ENCODE measurements around the gene VWA3B. TPM values are rescaled to one million over a fixed set of nuclear protein-coding genes. Genes with fewer than 3 reads are reported as not detected.

Gene VWA3B
- total RNA-seq, 1 donor from 2014 or later: not detected

DNA sequence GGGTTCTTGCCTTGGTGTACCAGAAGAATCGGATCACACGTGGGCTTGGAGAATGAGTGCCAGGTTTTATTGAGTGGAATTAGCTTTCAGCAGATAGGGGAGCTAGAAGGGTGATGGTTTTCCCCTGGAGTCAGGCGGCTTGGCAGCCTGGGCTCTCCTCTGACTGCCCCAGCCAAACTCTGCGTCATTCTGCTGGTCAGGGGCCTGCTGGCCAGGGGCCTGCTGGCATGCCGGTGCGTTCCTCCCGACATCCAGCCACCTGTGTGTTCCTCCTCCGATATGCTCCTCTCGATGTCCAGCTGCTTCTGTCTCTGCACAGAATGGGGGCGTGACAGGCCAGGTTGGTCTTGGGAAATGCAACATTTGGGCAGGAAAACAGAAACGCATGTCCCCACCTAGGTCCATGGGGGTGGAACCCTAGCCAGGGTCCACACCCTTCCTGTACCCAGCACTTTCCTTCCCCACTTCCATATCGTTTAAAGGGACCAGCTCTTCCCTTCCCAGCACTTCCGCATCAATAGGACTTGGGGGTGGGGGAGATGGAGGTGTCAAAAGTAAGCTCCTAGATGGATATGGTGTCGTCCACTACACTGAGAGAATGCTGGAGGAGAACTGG is 85.3 kb downstream of the VWA3B start:
- intact Hi-C loops (cut with micrococcal nuclease): no loop called here

- intact Hi-C loops (cut with micrococcal nuclease): no loop called here
Measured at GRCh38 chr2:98172951-98173350, 86.0 kb downstream of the VWA3B start.

GRCh38 chr2:98175811-98176210 is 88.8 kb downstream of the VWA3B start:
- intact Hi-C loops (cut with micrococcal nuclease): no loop called here

DNA sequence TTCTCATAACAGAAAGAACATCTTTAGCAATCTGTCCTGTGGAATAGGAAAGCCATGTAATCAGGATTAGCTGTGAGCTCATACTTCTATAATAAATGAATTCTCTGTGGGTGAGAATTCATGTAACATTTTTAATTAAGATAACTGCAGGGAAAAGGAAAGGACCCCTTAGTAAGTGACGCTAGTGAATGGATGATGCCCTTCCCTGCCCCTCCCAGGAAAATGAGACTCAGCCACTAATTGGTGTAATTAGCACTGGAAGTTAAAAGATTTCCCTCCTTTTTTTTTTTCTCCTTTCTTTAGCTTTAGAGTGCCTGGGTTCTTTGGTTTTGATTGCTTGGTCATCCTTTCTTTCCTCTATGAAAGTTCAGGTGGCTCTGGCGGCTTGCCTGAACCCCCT is 90.3 kb downstream of the VWA3B start:
- intact Hi-C loops (cut with micrococcal nuclease): no loop called here

GRCh38 chr2:98177986-98178385 is 91.0 kb downstream of the VWA3B start:
- intact Hi-C loops (cut with micrococcal nuclease): no loop called here

- intact Hi-C loops (cut with micrococcal nuclease): no loop called here
Measured at GRCh38 chr2:98180456-98180855, 93.5 kb downstream of the VWA3B start.

GRCh38 chr2:98181346-98181745 is 94.4 kb downstream of the VWA3B start:
- intact Hi-C loops (cut with micrococcal nuclease): no loop called here

DNA sequence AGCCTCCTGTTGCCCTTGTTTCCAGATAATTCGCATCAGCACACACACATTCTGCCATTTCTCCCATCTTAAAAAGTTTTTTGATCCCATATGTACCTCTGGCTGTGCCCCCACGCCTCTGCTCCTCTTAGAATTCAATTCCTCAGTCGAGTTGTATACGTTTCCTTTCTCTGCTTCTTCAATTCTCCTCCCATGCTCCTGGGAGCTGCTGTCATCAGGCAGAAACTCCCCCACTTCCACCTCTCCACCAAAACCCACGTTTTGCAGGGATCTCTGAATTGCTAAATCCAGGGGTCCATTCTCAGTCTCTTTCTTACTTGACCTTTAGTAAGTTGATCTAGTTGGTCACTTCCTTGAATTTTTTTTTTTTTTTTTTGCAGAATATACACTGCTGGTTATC is 98.8 kb downstream of the VWA3B start:
- intact Hi-C loops (cut with micrococcal nuclease): no loop called here

DNA sequence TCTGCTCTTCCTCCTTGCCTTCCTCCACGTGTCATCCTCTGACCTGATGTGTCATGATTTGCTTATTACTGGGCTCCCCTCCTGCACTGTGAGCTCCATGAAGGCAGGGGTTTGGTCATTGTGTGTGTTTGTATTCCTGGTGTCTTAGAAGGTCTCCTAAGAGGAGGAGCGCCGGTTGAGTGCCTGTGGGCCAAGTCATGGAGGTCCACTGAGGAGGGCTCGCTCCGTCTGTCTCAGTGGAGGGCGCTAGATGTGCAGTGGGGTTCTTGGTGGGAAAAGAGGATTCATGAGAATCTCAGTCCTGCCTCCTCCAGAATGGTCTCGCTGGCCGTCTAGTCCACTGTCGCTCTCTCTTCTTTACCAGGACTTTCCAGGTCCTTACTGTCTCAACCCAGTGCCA is 100.2 kb downstream of the VWA3B start:
- intact Hi-C loops (cut with micrococcal nuclease): no loop called here

GRCh38 chr2:98188351-98189046 is 101.5 kb downstream of the VWA3B start:
- intact Hi-C loops (cut with micrococcal nuclease): no loop called here

DNA sequence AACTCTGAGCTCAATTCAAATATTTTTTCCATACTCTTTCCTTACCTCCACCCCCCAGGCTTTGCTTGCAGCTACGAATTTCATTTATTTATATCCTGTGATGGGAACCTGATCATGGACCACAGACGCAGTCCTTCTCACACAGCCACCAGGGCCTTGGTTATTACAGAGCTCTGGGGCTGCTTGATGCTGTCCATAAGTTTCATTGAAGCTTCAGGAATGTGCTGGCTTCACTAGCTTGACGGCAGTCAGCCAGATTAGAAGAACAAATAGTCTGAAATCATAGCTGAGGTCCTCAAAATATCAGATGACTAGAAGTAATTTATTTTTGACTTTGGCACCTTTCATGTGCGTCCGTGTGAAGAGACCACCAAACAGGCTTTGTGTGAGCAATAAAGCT is 104.9 kb downstream of the VWA3B start:
- intact Hi-C loops (cut with micrococcal nuclease): no loop called here

DNA sequence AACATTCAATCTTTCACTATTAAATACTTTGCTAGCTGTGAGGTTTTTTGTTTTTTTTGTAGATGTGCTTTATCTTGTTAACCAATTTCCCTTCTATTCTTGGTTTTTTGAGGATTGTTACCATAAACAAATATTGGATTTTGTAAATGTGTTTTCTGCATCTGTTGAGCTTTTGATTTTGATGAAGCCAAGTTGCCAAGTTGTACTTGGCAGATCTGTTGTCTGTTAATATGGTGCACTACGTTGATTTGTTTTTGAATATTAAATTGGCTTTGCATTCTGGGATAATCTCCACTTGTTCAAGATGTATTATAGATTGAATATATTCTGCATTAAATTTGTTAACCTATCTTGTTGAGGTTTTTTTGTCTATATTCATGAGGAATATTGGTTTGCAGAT is 114.6 kb downstream of the VWA3B start:
- intact Hi-C loops (cut with micrococcal nuclease): no loop called here

DNA sequence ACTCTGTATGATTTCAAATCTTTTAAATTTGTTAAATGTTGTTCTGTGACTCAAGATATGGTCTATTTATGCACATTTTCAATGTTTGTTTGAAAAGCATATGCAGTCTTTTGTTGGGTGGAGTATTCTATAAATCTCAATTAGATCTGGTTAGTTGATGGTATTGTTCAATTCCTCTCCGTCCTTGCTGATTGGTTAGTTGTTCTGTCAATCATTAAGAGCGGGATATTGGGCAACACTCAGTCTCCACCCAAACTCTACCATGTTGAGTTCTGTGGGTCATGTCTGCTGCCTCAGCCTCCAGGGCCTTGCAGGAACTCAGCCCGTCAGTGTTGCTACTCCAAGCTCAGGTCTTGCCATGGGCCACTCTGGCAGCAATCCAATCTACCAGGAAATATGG is 118.9 kb downstream of the VWA3B start:
- intact Hi-C loops (cut with micrococcal nuclease): no loop called here

DNA sequence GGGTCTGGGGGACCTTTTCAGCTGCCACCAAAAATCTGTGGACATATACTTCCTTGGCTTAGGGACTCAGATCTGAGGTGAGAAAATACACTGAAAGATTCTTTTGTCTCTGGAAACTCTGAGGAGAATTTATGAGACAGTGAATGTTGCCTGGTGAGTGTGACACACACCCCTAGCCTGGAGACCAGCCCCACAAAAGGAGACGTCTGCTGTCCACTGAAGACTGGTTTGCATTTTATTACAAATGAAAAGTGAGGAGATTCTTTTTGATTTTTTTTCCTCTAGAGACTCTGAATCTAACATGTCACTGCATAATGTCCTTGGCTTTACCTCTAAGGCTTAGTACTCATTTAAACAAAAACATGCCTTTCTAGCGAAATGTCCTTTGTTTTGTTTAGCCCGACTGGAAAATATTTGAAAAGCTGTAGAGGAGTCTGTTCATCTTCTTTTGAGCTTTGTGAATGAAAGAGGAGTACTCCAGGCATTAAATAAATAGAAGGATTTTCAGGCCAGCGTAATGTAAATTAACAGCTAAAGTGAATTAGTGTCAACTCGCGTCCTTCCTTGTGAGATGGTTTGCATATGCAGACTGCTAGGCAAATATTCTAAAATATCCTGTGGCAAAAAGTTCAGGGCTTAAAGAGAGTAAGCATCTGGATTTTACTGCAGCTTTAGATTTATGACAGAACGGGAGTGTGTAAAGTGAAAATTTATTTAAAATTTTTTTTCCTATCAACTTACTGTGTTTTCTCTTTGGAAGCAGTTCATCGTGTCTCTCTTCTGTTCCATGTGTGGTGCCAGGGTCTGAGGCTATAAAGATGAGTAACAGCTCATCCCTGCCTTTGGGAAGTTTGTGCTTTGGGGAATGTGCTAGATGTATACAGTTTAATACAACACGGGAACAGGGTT is 125.4 kb downstream of the VWA3B start:
- intact Hi-C loops (cut with micrococcal nuclease): no loop called here

DNA sequence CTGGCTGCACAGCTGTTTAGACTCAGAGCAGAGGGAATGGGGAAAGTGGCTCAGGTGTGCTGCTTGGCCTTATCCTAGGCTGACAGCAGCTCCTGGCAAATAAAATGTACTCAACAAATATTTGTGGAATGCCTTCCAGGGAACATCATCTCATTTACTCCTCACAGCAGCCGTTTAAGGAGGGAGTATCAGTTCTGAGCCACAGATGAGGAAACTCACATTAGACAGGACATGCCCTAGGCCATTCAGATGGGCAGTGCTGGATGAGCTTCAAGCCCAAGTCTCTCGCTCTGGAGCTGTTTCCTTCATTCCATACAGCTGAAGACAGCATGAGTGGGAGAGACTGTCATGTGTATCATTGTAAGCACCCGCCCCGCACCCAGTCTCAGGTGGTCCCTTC is 129.6 kb downstream of the VWA3B start:
- intact Hi-C loops (cut with micrococcal nuclease): no loop called here

GRCh38 chr2:98219152-98219551 is 132.2 kb downstream of the VWA3B start:
- intact Hi-C loops (cut with micrococcal nuclease): no loop called here

- intact Hi-C loops (cut with micrococcal nuclease): no loop called here
Measured at GRCh38 chr2:98233941-98234340, 147.0 kb downstream of the VWA3B start.

DNA sequence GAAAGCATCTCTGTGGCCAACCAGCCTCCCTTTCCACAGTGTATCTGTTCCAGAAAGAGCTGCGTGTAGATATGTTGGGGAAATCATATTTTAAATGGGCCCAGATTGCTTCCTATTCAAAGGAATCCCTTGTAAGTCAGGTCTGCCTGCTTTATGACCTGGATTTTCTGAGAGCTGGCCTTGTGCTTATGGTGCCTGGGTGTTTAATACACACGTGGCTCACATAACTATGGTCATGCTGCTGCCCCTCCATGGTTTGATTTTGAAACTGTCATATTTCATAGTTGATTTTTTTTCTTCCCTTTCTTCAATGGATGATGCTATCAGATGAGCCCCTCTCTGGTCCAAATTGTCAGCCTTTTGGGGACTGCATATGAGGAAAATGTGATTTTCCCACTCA is 147.8 kb downstream of the VWA3B start:
- intact Hi-C loops (cut with micrococcal nuclease): no loop called here

- intact Hi-C loops (cut with micrococcal nuclease): no loop called here
Measured at GRCh38 chr2:98236935-98237334, 150.0 kb downstream of the VWA3B start.

DNA sequence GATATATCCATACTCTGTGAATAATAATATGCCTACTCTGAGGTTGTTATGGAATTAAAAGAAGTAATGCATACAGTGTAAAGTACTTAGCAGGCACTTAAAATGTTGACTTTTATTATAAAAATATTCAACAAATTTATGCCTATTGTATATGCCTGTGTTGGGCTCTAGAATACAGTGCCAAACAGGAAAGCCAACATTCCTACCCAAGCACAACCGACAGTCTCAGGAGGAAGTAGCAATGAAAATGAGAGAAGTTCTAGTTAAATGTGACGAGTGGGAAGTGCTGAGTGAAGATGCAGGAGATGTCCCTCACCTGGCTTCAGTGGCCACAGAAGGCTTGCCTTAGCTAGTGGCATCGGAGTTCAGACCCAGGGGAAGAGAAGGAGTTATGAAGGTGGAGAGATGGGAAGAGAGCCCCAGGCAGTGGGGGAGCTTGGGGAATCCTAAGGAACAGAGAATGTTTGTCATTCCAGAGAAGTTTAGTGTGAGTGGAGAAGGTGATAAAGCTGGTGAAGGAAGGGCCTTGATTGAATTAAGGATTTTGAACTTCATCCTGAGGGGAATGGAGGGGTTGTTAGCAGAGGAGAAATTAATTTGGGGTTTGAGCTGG is 153.9 kb downstream of the VWA3B start:
- intact Hi-C loops (cut with micrococcal nuclease): no loop called here

- intact Hi-C loops (cut with micrococcal nuclease): no loop called here
Measured at GRCh38 chr2:98241592-98241991, 154.6 kb downstream of the VWA3B start.

- intact Hi-C loops (cut with micrococcal nuclease): no loop called here
Measured at GRCh38 chr2:98242003-98242402, 155.0 kb downstream of the VWA3B start.

Measured in T-helper 2 cell treated with Interferon-gamma antibody and Interleukin-4, amounts not matched to agents 100 ng/mL and 5 ng/mL, for 36 hours (primary cell).